MM.1S (cell line): ENCODE data around the gene PARP4.

Experiments
- EZH2phosphoT487 ChIP-seq: fragments of 300-600 bp; sonication (generic); IDR thresholded peaks from 2 replicates; pipeline ENCODE4 v1.6.1; 2018; ENCODE audit warnings: antibody characterized with exemption, low read length
- TF ChIP-seq, protein P1 (sequence below): fragments of 300-600 bp; sonication (generic); IDR thresholded peaks from 2 replicates; pipeline ENCODE4 v1.5.1; 2016; ENCODE audit warnings: antibody characterized with exemption, low read length, mixed read lengths

DNA sequence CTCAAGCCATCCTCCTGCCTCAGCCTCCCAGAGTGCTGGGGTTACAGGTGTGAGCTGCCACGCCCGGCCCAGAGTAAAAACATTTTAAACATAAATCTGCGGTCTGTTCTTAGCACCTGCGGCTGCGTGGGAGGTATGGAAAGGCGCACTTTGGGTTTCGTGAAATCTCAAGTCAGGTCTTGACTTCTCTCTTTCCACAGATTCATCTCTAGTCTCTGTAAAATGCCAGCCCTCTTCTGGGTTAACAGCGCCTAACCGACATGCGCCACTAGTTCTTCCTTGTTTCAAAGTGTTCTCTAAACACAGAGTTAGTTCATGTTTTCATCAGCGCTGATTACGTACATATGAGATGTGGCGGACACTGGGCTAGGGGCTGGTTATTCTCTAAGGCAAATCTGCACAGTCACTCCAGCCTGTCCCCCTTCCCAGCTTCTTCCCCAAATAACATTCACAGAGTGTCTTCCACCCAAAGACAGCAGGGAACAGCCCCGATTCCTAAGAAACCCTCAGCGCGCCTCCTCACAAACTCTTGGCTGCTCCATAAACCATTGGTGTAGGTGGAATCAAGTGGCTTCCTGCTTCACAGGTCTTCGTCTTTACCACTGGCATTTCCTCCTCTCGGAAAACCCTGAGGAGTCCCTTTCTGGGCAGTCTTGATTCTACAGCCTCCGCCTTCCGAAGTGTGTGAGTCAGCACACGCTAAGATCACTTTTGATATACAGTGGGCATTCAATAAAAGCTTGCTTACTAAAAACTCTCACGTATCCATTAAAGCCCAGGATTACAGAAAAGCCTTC, 1.4 kb downstream of the PARP4 start:
- TF ChIP-seq, protein P1, sequence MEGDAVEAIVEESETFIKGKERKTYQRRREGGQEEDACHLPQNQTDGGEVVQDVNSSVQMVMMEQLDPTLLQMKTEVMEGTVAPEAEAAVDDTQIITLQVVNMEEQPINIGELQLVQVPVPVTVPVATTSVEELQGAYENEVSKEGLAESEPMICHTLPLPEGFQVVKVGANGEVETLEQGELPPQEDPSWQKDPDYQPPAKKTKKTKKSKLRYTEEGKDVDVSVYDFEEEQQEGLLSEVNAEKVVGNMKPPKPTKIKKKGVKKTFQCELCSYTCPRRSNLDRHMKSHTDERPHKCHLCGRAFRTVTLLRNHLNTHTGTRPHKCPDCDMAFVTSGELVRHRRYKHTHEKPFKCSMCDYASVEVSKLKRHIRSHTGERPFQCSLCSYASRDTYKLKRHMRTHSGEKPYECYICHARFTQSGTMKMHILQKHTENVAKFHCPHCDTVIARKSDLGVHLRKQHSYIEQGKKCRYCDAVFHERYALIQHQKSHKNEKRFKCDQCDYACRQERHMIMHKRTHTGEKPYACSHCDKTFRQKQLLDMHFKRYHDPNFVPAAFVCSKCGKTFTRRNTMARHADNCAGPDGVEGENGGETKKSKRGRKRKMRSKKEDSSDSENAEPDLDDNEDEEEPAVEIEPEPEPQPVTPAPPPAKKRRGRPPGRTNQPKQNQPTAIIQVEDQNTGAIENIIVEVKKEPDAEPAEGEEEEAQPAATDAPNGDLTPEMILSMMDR: no peak
- no peak for TF ChIP-seq EZH2phosphoT487
